ENCODE measurements around the gene PRIMA1.

PRIMA1 gene

GRCh38 chr14:93742761-93743160 is 45.5 kb downstream of the PRIMA1 start:
- H3K4me1 ChIP-seq (ENCODE audit: insufficient read depth, low read length) = peaks cover 13% of the 10 kb centered on the region
- no peaks in the 10 kb centered on the region for H3K27me3 ChIP-seq (ENCODE audit: insufficient read depth, low read length)
- H3K9ac ChIP-seq (ENCODE audit: low read depth, low read length) = no peak overlapping the region
- no peak overlapping the region for H3K4me3 ChIP-seq (ENCODE audit: low read length)
- 96% methylated on average over 8 of the region's 8 CpGs for WGBS
- no peaks in the 10 kb centered on the region for H3K36me3 ChIP-seq (ENCODE audit: insufficient read depth, low read length)
- H3K27ac ChIP-seq (ENCODE audit: low read depth, low read length) = no peak overlapping the region
- no peaks in the 10 kb centered on the region for H3K9me3 ChIP-seq (ENCODE audit: insufficient read depth, low read depth, low read length)

DNA sequence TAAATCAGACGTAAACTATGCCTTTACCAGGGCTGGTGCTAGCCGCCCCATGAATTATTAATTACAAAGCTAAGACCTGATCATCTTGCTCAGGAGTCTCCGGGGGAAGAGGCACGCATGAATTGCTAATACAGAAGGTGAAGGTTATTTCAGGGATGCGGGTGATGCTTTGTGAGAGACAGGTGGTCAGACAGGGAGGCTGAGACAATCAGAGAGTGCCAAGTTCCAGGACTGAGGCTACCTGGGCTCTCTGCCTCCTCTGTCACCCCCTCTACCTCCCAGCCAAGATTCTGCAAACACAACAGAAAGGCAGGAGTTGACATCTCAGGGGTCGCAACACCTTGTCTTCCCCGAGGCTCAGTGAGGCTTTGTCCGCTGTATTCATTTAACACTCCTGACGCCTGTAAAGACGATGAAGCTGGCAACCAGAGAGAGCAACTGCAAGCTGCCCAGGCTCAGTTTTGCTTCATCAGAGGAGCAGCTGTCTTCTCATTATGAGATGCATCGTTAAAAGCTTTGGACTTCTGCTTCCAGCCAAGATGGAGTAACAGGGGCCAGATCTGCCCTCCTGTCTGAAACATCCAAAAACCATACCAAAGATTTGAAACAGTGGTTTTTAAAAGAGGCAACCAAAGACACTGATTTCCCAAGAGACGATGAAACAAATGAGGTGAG is 46.6 kb downstream of the PRIMA1 start:
- 93% methylated on average over 12 of the region's 12 CpGs for WGBS
- Histone ChIP-seq H3K36me3 (ENCODE audit: insufficient read depth, low read length) (no peaks in the 10 kb centered on the region), H3K27me3 (ENCODE audit: insufficient read depth, low read length) (no peaks in the 10 kb centered on the region), H3K27ac (ENCODE audit: low read depth, low read length) (no peak overlapping the region), H3K4me1 (ENCODE audit: insufficient read depth, low read length) (peaks cover 13% of the 10 kb centered on the region), H3K9ac (ENCODE audit: low read depth, low read length) (no peak overlapping the region), H3K4me3 (ENCODE audit: low read length) (no peak overlapping the region), H3K9me3 (ENCODE audit: insufficient read depth, low read depth, low read length) (no peaks in the 10 kb centered on the region)

GRCh38 chr14:93737634-93738033 is 50.7 kb downstream of the PRIMA1 start:
- Histone ChIP-seq H3K9me3 (ENCODE audit: insufficient read depth, low read depth, low read length) (no peaks in the 10 kb centered on the region), H3K27ac (ENCODE audit: low read depth, low read length) (no peak overlapping the region), H3K36me3 (ENCODE audit: insufficient read depth, low read length) (no peaks in the 10 kb centered on the region), H3K4me1 (ENCODE audit: insufficient read depth, low read length) (no peaks in the 10 kb centered on the region), H3K27me3 (ENCODE audit: insufficient read depth, low read length) (no peaks in the 10 kb centered on the region), H3K9ac (ENCODE audit: low read depth, low read length) (no peak overlapping the region), H3K4me3 (ENCODE audit: low read length) (no peak overlapping the region)
- WGBS = 94% methylated on average over 11 of the region's 11 CpGs

DNA sequence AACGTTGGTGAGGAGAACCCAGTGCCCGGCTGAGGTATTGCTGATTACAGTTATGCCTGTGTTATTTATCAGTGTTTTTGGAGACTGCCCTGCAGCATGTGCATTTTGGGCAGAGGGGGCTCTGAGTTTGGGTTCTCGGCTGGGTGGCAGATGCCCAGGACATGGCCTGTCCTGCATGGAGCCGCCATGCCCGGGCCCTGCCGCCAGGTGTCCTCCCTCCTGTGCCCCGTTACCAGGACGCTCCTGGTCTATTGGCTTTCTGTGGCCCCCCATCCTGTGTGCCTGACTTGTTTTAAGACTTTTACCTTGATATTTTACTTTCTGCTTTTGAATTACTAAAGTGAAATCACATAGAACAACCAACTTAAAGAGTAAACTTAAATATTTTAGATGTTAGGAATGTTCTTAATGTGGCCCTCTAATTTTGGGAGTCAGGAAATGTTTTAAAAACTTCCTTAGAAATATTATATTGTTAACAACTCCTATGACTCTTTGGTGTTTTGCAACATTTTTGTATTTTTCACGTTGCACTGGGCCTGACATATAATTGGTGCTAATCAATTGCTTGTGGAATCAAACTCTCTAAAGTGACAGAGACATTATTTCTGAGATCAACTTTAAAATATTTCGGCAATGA is 51.8 kb downstream of the PRIMA1 start:
- no peak overlapping the region for H3K4me3 ChIP-seq (ENCODE audit: low read length)
- H3K9ac ChIP-seq (ENCODE audit: low read depth, low read length) = no peak overlapping the region
- no peaks in the 10 kb centered on the region for H3K36me3 ChIP-seq (ENCODE audit: insufficient read depth, low read length)
- H3K4me1 ChIP-seq (ENCODE audit: insufficient read depth, low read length) = no peaks in the 10 kb centered on the region
- no peaks in the 10 kb centered on the region for H3K9me3 ChIP-seq (ENCODE audit: insufficient read depth, low read depth, low read length)
- WGBS = 88% methylated on average over 8 of the region's 10 CpGs
- no peak overlapping the region for H3K27ac ChIP-seq (ENCODE audit: low read depth, low read length)
- H3K27me3 ChIP-seq (ENCODE audit: insufficient read depth, low read length) = no peaks in the 10 kb centered on the region

DNA sequence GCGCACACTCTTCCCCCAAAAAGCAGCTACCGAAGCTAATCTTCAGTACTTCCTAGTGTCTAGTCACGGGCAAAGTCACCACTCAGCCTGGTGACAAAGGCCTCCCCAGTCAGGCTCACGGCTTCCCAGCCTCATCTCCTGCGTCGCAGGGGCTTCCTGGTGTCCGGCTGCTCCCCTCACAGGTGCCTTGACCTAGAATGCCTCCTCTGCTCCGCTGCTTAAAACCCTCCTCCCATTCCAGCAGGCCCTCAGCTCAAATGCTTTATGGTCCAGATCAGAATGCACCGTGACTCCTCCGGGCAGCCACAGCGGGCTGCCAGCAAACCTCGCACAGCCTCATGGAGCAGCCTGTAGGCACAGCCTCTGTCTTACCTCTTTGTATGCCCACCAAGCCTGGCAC is 53.1 kb downstream of the PRIMA1 start:
- no peaks in the 10 kb centered on the region for H3K27me3 ChIP-seq (ENCODE audit: insufficient read depth, low read length)
- 87% methylated on average over 12 of the region's 12 CpGs for WGBS

GRCh38 chr14:93734086-93734822 is 54.0 kb downstream of the PRIMA1 start:
- H3K9ac ChIP-seq (ENCODE audit: low read depth, low read length) = no peak overlapping the region
- no peaks in the 10 kb centered on the region for H3K9me3 ChIP-seq (ENCODE audit: insufficient read depth, low read depth, low read length)
- no peaks in the 10 kb centered on the region for H3K36me3 ChIP-seq (ENCODE audit: insufficient read depth, low read length)
- WGBS = 90% methylated on average over 25 of the region's 25 CpGs
- H3K27ac ChIP-seq (ENCODE audit: low read depth, low read length) = no peak overlapping the region
- no peaks in the 10 kb centered on the region for H3K27me3 ChIP-seq (ENCODE audit: insufficient read depth, low read length)
- no peak overlapping the region for H3K4me3 ChIP-seq (ENCODE audit: low read length)
- no peaks in the 10 kb centered on the region for H3K4me1 ChIP-seq (ENCODE audit: insufficient read depth, low read length)

More for the DNA sequence above, 53.1 kb downstream of the PRIMA1 start:
- Histone ChIP-seq H3K36me3 (ENCODE audit: insufficient read depth, low read length) (no peaks in the 10 kb centered on the region), H3K9ac (ENCODE audit: low read depth, low read length) (no peak overlapping the region), H3K4me3 (ENCODE audit: low read length) (no peak overlapping the region), H3K9me3 (ENCODE audit: insufficient read depth, low read depth, low read length) (no peaks in the 10 kb centered on the region), H3K4me1 (ENCODE audit: insufficient read depth, low read length) (no peaks in the 10 kb centered on the region), H3K27ac (ENCODE audit: low read depth, low read length) (no peak overlapping the region)

DNA sequence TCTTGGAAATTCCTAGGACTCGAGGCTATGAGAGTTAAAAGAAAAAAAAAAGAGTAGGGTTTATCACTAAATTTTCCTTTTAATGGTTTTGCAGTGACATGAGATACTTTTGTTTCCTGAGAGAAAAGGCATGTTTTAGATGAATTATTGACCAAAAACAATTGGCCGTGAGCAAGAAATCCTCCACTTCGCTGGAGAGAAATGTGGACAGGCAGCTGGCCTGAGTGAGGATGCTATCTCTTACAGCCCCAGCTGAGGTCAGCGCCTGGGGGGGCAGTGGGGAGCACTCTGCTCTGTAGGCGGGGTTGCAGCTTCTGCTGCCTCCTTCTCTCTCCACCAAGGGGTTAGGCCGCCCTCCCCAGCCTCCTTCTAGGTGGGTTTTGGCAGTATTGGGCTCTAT is 54.7 kb downstream of the PRIMA1 start:
- Histone ChIP-seq H3K9me3 (ENCODE audit: insufficient read depth, low read depth, low read length) (no peaks in the 10 kb centered on the region), H3K4me1 (ENCODE audit: insufficient read depth, low read length) (no peaks in the 10 kb centered on the region), H3K4me3 (ENCODE audit: low read length) (no peak overlapping the region), H3K27me3 (ENCODE audit: insufficient read depth, low read length) (no peaks in the 10 kb centered on the region), H3K9ac (ENCODE audit: low read depth, low read length) (no peak overlapping the region), H3K36me3 (ENCODE audit: insufficient read depth, low read length) (no peaks in the 10 kb centered on the region), H3K27ac (ENCODE audit: low read depth, low read length) (no peak overlapping the region)
- 96% methylated on average over 5 of the region's 6 CpGs for WGBS

- H3K9ac ChIP-seq (ENCODE audit: low read depth, low read length) = no peak overlapping the region
- H3K4me1 ChIP-seq (ENCODE audit: insufficient read depth, low read length) = no peaks in the 10 kb centered on the region
- no peaks in the 10 kb centered on the region for H3K27me3 ChIP-seq (ENCODE audit: insufficient read depth, low read length)
- H3K4me3 ChIP-seq (ENCODE audit: low read length) = no peak overlapping the region
- WGBS = 92% methylated on average over 11 of the region's 11 CpGs
- H3K27ac ChIP-seq (ENCODE audit: low read depth, low read length) = no peak overlapping the region
- H3K36me3 ChIP-seq (ENCODE audit: insufficient read depth, low read length) = no peaks in the 10 kb centered on the region
- H3K9me3 ChIP-seq (ENCODE audit: insufficient read depth, low read depth, low read length) = no peaks in the 10 kb centered on the region
These were observed 55.1 kb downstream of the PRIMA1 start for GRCh38 chr14:93733231-93733630.

GRCh38 chr14:93732524-93732923 is 55.8 kb downstream of the PRIMA1 start:
- Histone ChIP-seq H3K4me1 (ENCODE audit: insufficient read depth, low read length) (no peaks in the 10 kb centered on the region), H3K36me3 (ENCODE audit: insufficient read depth, low read length) (no peaks in the 10 kb centered on the region), H3K9ac (ENCODE audit: low read depth, low read length) (no peak overlapping the region), H3K27me3 (ENCODE audit: insufficient read depth, low read length) (no peaks in the 10 kb centered on the region), H3K4me3 (ENCODE audit: low read length) (no peak overlapping the region), H3K27ac (ENCODE audit: low read depth, low read length) (no peak overlapping the region), H3K9me3 (ENCODE audit: insufficient read depth, low read depth, low read length) (no peaks in the 10 kb centered on the region)
- WGBS = 86% methylated on average over 10 of the region's 10 CpGs

DNA sequence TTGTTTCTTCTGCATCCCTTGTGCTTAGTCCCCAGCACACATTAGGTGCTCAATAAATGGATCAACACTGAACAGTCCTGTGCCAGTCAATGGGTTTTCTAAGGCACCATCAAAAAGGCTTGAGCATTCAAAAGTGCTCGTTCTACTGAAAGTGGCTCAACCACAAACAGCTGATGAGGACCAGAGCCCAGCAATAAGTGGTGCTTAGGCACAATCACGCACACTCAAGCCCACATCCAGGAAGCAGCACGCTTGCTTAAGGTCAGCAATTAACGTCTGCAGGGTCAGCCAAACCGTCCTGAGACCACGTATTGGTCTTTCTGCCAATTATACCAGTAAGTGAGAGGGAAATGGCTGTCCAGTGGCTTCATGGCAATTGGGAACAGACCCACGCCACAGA is 56.5 kb downstream of the PRIMA1 start:
- no peak overlapping the region for H3K4me3 ChIP-seq (ENCODE audit: low read length)
- H3K27ac ChIP-seq (ENCODE audit: low read depth, low read length) = no peak overlapping the region
- H3K27me3 ChIP-seq (ENCODE audit: insufficient read depth, low read length) = no peaks in the 10 kb centered on the region
- H3K9me3 ChIP-seq (ENCODE audit: insufficient read depth, low read depth, low read length) = no peaks in the 10 kb centered on the region
- whole genome bisulfite sequencing = 93% methylated on average over 7 of the region's 7 CpGs
- no peaks in the 10 kb centered on the region for H3K36me3 ChIP-seq (ENCODE audit: insufficient read depth, low read length)
- no peaks in the 10 kb centered on the region for H3K4me1 ChIP-seq (ENCODE audit: insufficient read depth, low read length)
- no peak overlapping the region for H3K9ac ChIP-seq (ENCODE audit: low read depth, low read length)

GRCh38 chr14:93729993-93730392 is 58.3 kb downstream of the PRIMA1 start:
- H3K9ac ChIP-seq (ENCODE audit: low read depth, low read length) = no peak overlapping the region
- H3K4me3 ChIP-seq (ENCODE audit: low read length) = no peak overlapping the region
- H3K27ac ChIP-seq (ENCODE audit: low read depth, low read length) = no peak overlapping the region
- no peaks in the 10 kb centered on the region for H3K27me3 ChIP-seq (ENCODE audit: insufficient read depth, low read length)
- WGBS = 95% methylated on average over 10 of the region's 10 CpGs
- H3K9me3 ChIP-seq (ENCODE audit: insufficient read depth, low read depth, low read length) = no peaks in the 10 kb centered on the region
- H3K36me3 ChIP-seq (ENCODE audit: insufficient read depth, low read length) = no peaks in the 10 kb centered on the region
- H3K4me1 ChIP-seq (ENCODE audit: insufficient read depth, low read length) = no peaks in the 10 kb centered on the region

Measured in HUES64 (cell line).